ENCODE data around the gene TSPEAR. TPM values are rescaled to one million over a fixed set of nuclear protein-coding genes. Genes with fewer than 3 reads are reported as not detected.

TSPEAR gene
- total RNA-seq, 1 donor from 2014 or later: not detected

DNA sequence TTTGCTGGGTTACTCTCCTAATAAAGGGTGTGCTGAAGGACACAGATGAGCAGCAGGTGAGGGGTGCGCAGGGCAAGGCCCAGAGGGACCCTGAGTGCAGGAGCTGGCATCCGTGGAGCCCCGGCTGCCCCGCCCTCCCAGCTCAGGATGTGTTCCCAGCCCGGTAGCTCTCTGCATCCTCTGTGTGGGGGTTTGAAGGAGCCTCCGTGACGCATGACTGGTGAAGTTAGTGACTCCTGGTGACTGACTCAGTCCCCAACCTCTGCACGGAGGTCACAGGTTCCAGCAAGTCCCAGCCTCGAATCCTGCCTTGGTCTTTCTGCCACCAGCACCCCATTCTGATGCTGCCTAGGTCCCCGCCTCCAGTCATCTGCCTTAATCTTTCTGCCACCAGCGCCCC lies 21.6 kb upstream of the TSPEAR start:
- Histone ChIP-seq H3K36me3 (ENCODE audit: control insufficient read depth, insufficient read depth, low read length) (no peaks in the 10 kb centered on the region), H3K4me3 (ENCODE audit: low read depth, low read length) (no peak overlapping the region), H3K27me3 (ENCODE audit: control insufficient read depth, insufficient read depth, low read length) (no peaks in the 10 kb centered on the region)
- no peak for DNase-seq (ENCODE audit: low read depth)
- TF ChIP-seq, protein P1, sequence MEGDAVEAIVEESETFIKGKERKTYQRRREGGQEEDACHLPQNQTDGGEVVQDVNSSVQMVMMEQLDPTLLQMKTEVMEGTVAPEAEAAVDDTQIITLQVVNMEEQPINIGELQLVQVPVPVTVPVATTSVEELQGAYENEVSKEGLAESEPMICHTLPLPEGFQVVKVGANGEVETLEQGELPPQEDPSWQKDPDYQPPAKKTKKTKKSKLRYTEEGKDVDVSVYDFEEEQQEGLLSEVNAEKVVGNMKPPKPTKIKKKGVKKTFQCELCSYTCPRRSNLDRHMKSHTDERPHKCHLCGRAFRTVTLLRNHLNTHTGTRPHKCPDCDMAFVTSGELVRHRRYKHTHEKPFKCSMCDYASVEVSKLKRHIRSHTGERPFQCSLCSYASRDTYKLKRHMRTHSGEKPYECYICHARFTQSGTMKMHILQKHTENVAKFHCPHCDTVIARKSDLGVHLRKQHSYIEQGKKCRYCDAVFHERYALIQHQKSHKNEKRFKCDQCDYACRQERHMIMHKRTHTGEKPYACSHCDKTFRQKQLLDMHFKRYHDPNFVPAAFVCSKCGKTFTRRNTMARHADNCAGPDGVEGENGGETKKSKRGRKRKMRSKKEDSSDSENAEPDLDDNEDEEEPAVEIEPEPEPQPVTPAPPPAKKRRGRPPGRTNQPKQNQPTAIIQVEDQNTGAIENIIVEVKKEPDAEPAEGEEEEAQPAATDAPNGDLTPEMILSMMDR (IDR thresholded peaks at IDR 0.05; ENCODE audit: insufficient read depth, low read length, poor library complexity, severe bottlenecking): no peak

DNA sequence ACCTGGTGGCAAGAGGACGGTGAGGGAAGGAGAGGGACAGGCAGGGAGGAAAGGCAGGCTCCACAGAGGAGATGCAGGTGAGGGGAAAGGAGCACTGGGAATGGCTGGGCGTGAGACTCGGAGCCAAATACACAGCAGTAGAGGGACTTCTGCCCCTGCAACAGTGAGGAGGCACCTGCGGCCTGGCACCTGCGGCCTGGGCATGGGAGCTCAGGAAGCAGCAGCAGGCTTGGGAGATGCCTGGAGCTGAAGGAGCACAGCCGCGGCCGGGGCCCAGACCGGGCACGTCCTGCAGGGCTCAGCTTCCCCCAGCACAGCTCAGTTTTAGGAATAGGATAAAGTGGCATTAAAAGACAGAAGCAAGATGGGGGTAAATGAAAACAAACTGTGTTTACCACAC lies 20.9 kb upstream of the TSPEAR start:
- no peak for DNase-seq (ENCODE audit: low read depth)
- Histone ChIP-seq H3K27me3 (ENCODE audit: control insufficient read depth, insufficient read depth, low read length) (no peaks in the 10 kb centered on the region), H3K36me3 (ENCODE audit: control insufficient read depth, insufficient read depth, low read length) (no peaks in the 10 kb centered on the region), H3K4me3 (ENCODE audit: low read depth, low read length) (no peak overlapping the region)
- TF ChIP-seq, protein P1 (IDR thresholded peaks at IDR 0.05; ENCODE audit: insufficient read depth, low read length, poor library complexity, severe bottlenecking): no peak

DNA sequence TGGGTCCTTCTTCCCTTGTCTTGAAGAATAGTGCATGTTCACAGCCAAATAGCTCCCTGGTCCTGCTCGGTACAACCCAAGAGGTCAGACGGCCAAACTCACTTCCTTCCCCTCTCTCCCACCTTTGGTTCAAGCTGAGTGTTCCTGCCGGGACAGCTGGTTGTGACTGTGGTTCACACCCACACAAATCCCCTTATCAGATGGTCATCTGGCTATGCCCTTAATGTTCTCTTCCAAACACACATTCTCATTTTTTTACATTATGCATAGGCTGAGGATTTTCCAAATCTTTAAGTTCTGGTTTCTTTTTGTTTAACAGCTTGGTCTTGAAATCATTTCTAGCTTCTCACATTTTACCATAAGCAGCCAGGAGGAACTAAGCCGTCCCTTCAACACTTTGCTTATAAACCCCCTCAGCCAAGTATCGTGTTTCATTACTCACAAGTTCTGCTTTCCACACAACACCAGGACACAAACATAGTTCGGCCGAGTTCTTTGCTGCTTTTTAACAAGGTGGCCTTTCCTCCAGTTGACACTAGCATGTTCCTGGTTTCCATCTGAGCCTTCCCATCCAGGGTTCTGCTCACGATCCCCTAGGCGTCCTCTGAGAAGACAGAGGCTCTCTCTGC lies 19.7 kb upstream of the TSPEAR start:
- H3K4me3 ChIP-seq (ENCODE audit: low read depth, low read length): no peak overlapping the region
- no peaks in the 10 kb centered on the region for H3K27me3 ChIP-seq (ENCODE audit: control insufficient read depth, insufficient read depth, low read length)
- no peaks in the 10 kb centered on the region for H3K36me3 ChIP-seq (ENCODE audit: control insufficient read depth, insufficient read depth, low read length)
- TF ChIP-seq, protein P1 (IDR thresholded peaks at IDR 0.05; ENCODE audit: insufficient read depth, low read length, poor library complexity, severe bottlenecking): no peak
- no peak for DNase-seq (ENCODE audit: low read depth)

DNA sequence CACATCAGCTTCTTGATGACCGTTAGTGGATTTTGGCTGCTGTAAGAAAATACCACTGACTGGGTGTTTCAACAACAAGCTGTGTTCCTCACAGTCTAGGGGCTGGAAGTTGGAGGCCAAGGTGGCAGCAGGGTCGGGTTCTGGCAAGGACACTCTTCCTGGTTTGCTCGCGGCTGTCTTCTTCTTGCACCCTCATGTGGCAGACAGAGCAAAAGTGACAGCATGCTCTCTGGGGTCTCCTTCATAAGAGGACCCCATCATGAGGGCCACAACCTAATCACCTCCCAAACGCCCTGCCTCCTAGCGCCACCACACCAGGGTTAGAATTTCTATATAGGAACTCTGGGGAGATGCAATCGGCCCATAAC lies 18.6 kb upstream of the TSPEAR start:
- Histone ChIP-seq H3K4me3 (ENCODE audit: low read depth, low read length) (no peak overlapping the region), H3K36me3 (ENCODE audit: control insufficient read depth, insufficient read depth, low read length) (no peaks in the 10 kb centered on the region), H3K27me3 (ENCODE audit: control insufficient read depth, insufficient read depth, low read length) (peaks cover 7% of the 10 kb centered on the region)
- DNase-seq (ENCODE audit: low read depth): no peak
- TF ChIP-seq, protein P1 (IDR thresholded peaks at IDR 0.05; ENCODE audit: insufficient read depth, low read length, poor library complexity, severe bottlenecking): no peak

DNA sequence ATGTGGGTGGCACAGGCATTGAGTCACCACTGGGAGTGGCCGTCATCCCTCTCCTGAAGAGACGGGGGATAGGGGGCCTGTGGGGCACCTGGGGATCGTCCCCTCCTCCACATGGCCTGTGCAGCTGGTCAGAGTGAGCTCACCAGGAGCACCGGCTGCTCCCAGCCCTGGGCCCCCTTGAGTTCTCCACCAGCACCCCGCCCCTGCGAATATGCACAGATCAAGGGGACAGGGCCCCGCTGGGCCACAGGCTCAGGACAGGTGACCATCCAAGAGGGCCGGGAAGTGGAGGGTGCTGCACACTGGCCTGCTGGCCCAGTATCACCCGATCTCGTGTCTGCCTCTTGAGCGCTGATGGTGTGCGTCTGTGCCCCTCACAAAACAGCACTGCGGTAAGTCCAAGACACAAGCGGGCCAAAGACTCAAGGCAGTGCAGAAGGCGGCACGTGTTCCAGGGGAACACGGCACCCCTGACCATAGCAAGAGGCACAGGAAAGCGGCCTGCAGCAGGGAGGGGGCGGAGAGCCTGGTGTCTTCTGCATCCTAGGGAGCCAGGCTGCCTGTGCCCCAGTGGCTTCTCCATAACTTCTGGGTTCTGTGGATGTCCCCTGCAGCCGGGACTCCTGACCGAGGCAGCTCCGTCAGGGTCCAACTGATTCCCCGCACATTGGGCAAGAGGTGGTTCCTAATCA lies 18.1 kb upstream of the TSPEAR start:
- peaks cover 10% of the 10 kb centered on the region for H3K27me3 ChIP-seq (ENCODE audit: control insufficient read depth, insufficient read depth, low read length)
- H3K4me3 ChIP-seq (ENCODE audit: low read depth, low read length): no peak overlapping the region
- DNase-seq (ENCODE audit: low read depth): no peak
- TF ChIP-seq, protein P1 (IDR thresholded peaks at IDR 0.05; ENCODE audit: insufficient read depth, low read length, poor library complexity, severe bottlenecking): no peak
- H3K36me3 ChIP-seq (ENCODE audit: control insufficient read depth, insufficient read depth, low read length): no peaks in the 10 kb centered on the region

DNA sequence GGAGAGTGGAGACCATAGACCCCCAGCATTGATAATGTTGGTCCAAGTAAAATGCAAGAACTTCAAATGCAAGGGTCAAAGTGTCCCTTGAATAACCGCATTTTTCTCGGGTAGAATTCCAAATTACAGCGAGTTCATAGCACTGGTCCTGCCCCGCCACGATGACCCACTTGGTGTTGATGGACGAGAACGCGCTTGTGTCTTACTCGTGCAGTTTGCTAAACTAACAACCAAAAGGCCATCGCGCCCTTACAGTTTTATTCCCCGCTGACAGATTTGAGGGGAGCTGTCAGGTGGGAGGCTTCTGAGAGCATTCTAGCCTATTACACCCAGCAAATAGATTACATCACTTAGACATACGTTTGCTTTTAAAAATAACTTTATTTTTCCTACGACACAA lies 17.3 kb upstream of the TSPEAR start:
- TF ChIP-seq, protein P1 (IDR thresholded peaks at IDR 0.05; ENCODE audit: insufficient read depth, low read length, poor library complexity, severe bottlenecking): no peak

More for the DNA sequence above, 17.3 kb upstream of the TSPEAR start:
- Histone ChIP-seq H3K4me3 (ENCODE audit: low read depth, low read length) (no peak overlapping the region), H3K36me3 (ENCODE audit: control insufficient read depth, insufficient read depth, low read length) (no peaks in the 10 kb centered on the region), H3K27me3 (ENCODE audit: control insufficient read depth, insufficient read depth, low read length) (peaks cover 16% of the 10 kb centered on the region)
- DNase-seq (ENCODE audit: low read depth): no peak

All from kidney epithelial cell (primary cell).